H7 (cell line): ENCODE results near the gene MAPK7. TPM values are rescaled to one million over a fixed set of nuclear protein-coding genes. Genes with fewer than 3 reads are reported as not detected.
A peak's percentile ranks its signal among the peaks of the same experiment; 100 is the strongest.

Source experiments
- DNase-seq: peaks from one replicate; pipeline ENCODE4 v3.0.0; 2012
- H3K27me3 ChIP-seq: 2 replicates; pipeline ENCODE4 v1.6.0; 2011; ENCODE audit warnings: mild to moderate bottlenecking, low read length; ENCODE audit not compliant: control insufficient read depth, insufficient read depth
- H3K36me3 ChIP-seq: replicated peaks from 2 replicates; pipeline ENCODE4 v1.5.1; 2011; ENCODE audit warnings: low read length; ENCODE audit not compliant: control insufficient read depth, insufficient read depth
- H3K4me3 ChIP-seq: 2 replicates; pipeline ENCODE4 v1.5.1; 2011; ENCODE audit warnings: low read depth, mild to moderate bottlenecking, control low read depth, low read length, moderate library complexity; ENCODE audit not compliant: insufficient read depth
- total RNA-seq: library from RNA; depleted of rRNA; stranded (reverse); fragments of >200 nt; shearing (Covaris generic); gene quantifications from 2 replicates; pipeline ENCODE4 v1.2.3, GENCODE V29; 2014; rRNA removed

The MAPK7 gene
- total RNA-seq = 26.1 and 30.4 TPM in 2 replicates

- Histone ChIP-seq H3K4me3 (peak within 1 kb of the TSS; percentile 89), H3K36me3 (peaks cover 31% of the 10 kb centered on the region), H3K27me3 (no peaks in the 10 kb centered on the region)
- DNase-seq = peak; percentile 98
Measured at GRCh38 chr17:19378416-19379360, at the start of gene MAPK7. Gene MAPK7, plus strand, starts transcription at chr17:19378498. Its CDS starts 403 bp downstream, at chr17:19378901.

GRCh38 chr17:19329136-19329535 lies 49.2 kb upstream of the MAPK7 start:
- H3K4me3 ChIP-seq = no peak overlapping the region
- DNase-seq = no peak
- H3K36me3 ChIP-seq = peaks cover 16% of the 10 kb centered on the region
- no peaks in the 10 kb centered on the region for H3K27me3 ChIP-seq

DNA sequence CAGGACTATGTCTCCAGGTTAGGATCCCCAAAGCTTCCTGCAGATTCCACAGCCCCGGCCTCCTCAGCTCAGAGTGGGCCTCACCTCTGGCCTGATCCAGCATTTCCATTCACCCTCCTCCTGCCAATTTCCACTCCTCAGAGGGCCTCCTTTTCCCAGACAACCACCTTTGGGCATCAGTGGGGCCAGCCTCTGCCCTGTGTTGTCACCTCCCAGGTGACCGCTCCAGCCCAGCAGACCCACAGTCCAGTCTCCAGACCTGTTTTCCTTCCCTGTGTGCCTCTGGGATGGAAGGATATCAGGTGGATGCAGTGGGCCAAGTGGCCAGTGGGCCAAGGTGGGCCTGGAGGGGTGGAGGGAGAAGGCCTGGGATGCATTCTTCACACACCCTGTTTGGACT lies 48.5 kb upstream of the MAPK7 start:
- peaks cover 16% of the 10 kb centered on the region for H3K36me3 ChIP-seq
- no peak overlapping the region for H3K4me3 ChIP-seq
- DNase-seq = no peak
- H3K27me3 ChIP-seq = no peaks in the 10 kb centered on the region

DNA sequence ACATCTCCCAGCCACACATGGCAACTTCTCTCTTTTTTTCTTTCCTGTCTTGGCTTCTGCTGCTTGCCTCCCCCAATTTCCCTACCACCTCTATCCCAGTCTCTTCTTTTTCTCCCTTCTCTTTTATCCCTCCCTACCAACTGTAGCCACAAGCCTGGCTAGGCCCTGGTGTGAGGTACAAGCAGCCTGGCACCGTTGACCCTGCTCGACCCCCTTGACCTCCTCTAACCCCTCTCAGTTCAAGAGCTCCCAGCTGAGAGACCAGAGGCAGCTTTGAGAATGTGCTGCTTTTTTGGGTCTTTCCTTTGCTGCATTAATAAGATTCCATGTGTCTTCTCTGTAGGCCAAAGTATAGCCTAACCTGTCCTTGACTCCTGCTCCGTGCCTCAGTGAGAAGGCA lies 48.0 kb upstream of the MAPK7 start:
- DNase-seq = no peak
- peaks cover 16% of the 10 kb centered on the region for H3K36me3 ChIP-seq
- no peaks in the 10 kb centered on the region for H3K27me3 ChIP-seq
- H3K4me3 ChIP-seq = no peak overlapping the region

DNA sequence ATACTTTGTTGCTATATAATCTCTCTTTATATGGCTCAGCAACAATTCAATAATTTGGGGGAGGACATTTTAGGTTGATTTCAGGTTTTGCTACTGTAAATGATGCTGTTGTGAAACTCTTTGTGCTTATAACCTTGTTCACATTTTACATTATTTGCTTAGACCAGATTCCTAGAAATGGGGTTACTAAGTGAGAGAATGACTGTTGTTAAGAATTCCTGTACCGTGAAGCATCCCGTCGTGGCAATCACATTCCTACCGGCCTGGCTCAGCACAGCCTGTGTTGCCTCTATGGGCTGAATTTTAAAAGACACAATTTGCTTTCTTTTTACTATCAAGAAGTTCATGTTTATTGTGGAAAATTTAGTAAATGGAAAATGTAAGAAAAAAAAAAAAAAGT lies 47.2 kb upstream of the MAPK7 start:
- Histone ChIP-seq H3K4me3 (no peak overlapping the region), H3K36me3 (peaks cover 16% of the 10 kb centered on the region), H3K27me3 (no peaks in the 10 kb centered on the region)
- no peak for DNase-seq

DNA sequence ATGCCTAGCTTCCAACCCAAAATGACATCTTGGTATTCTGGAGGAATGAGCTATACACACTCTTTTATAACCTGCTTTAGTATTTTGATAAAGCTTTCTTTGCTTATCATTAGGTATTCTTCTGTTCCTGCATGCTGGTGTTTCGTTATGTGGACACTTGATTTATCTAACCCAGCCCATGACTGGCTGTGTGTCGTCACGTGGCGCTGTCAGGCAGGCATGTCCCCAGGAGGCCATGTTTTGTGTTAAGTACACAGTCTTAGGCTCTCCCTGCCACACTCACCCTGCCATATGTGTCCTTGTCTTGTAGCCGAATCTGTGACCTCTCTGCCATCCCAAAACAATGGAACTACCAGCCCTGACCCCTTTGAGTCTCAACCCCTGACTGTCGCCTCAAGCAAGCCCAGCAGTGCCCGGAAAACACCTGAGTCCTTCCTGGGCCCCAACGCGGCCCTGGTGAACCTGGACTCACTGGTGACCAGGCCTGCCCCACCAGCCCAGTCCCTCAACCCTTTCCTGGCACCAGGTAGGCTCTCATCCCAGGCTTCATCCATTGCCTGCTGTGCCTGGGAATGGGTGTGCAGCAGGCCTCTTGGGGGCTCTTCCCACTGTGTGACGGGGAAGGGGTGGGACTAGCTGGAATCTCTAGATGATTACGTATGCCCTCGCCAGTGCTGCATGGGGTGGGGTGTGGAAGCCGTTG lies 46.6 kb upstream of the MAPK7 start:
- DNase-seq = peak; percentile 16
- H3K27me3 ChIP-seq = no peaks in the 10 kb centered on the region
- H3K4me3 ChIP-seq = no peak overlapping the region
- peaks cover 16% of the 10 kb centered on the region for H3K36me3 ChIP-seq

DNA sequence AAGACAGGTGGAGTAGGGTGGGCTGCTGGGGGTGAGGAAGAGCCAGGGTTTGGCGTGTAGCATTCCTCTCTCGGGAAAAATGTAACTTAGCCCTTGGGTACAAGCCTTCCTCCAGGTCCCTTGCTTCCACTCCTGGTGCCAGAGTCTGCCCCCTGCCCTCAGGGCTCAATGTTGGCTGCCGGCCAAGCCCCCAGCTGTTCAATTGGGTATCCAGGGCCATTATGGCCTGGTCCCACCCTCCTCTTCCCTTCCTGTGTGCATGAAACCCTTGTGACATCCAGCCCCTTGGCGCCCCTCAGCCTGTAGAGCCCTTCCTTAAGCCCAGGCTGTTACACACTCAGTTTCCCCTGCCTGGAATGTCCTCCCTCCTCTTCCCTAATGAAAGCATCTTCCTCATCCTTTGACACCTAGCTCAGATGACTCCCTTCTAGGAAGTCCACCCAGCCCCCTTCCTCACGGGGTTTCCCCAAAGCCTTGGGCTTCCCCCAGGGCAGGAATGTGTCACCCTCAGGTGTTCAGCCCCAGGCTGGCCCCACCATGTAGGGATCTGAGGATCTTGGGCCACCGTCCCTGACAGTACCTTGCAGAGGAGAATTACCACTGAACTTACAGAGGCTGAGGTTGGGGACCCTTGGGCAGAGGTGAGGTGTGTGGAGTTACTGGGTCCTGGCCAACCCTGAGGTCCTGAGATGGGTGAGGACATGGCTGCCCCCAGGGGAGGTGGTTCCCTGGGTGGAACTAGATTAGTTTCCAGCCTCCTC lies 45.7 kb upstream of the MAPK7 start:
- DNase-seq = peak; percentile 28
- peaks cover 16% of the 10 kb centered on the region for H3K36me3 ChIP-seq
- no peak overlapping the region for H3K4me3 ChIP-seq
- no peaks in the 10 kb centered on the region for H3K27me3 ChIP-seq

DNA sequence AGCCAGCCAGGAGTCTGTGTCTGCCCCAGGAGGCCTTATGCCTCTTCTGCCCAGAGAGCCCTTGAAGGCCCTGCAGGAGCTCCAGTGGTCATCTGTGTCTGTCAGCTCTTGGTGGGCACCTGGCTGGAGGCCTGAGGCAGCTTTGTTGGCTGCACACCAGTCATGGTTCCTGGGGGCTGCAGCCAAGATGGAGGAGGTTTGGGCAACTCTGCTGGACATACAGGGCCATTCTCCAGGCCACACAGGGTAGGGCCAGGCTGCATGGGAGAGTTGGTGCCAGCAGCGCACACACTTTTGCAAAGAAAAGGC lies 45.2 kb upstream of the MAPK7 start:
- DNase-seq = peak; percentile 19
- Histone ChIP-seq H3K4me3 (no peak overlapping the region), H3K36me3 (peaks cover 16% of the 10 kb centered on the region), H3K27me3 (no peaks in the 10 kb centered on the region)

- Histone ChIP-seq H3K4me3 (no peak overlapping the region), H3K36me3 (peaks cover 13% of the 10 kb centered on the region), H3K27me3 (no peaks in the 10 kb centered on the region)
- peak; percentile 80 for DNase-seq
Measured at GRCh38 chr17:19333736-19334290, 44.5 kb upstream of the MAPK7 start.

DNA sequence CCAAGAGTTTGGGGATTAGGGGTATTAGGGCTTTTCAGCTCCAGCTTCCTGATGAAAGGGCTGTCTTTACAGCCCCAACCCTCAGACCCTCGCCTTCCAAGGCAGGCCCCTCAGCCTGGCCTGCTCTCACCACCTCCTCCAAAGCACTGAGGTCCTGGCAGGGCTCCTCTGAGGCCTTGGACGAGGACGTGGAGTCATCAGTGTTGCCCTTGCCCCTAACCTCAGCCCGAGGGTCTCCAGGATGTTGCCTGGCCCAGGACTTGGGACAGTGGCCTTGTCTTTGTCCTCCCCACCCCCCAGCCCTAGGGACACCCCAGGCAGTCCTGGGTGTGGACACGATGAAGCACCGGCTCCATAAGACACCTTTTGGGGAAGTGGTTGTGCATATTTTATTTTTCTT lies 44.0 kb upstream of the MAPK7 start:
- Histone ChIP-seq H3K4me3 (no peak overlapping the region), H3K36me3 (peaks cover 11% of the 10 kb centered on the region), H3K27me3 (no peaks in the 10 kb centered on the region)
- DNase-seq = no peak

GRCh38 chr17:19335951-19336631 lies 42.2 kb upstream of the MAPK7 start:
- no peak overlapping the region for H3K4me3 ChIP-seq
- H3K36me3 ChIP-seq = peaks cover 9% of the 10 kb centered on the region
- no peak for DNase-seq
- no peaks in the 10 kb centered on the region for H3K27me3 ChIP-seq

- no peak overlapping the region for H3K4me3 ChIP-seq
- peak; percentile 76 for DNase-seq
- H3K36me3 ChIP-seq = peaks cover 6% of the 10 kb centered on the region
- no peaks in the 10 kb centered on the region for H3K27me3 ChIP-seq
Measured at GRCh38 chr17:19336938-19337711, 41.2 kb upstream of the MAPK7 start.

DNA sequence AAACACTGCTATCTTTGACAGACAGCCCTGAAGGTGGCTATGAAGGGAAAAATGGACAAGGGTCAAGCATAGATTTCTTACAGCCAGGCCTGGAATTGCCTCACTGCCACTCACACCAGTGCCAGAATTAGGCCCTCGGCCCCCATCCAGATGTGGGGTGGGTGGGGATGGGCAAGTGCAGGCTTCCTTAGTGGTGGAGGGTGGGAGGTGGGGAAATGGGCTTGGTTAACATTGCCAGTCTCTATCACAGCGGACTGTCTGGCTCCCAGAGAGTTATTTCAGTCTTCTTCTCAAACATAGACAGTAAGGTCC lies 40.6 kb upstream of the MAPK7 start:
- H3K36me3 ChIP-seq = peaks cover 5% of the 10 kb centered on the region; the same call in 1 of the 2 replicates
- H3K4me3 ChIP-seq = no peak overlapping the region
- H3K27me3 ChIP-seq = no peaks in the 10 kb centered on the region
- peak; percentile 40 for DNase-seq
